ENCODE results near the gene ZDBF2.

ZDBF2 gene

DNA sequence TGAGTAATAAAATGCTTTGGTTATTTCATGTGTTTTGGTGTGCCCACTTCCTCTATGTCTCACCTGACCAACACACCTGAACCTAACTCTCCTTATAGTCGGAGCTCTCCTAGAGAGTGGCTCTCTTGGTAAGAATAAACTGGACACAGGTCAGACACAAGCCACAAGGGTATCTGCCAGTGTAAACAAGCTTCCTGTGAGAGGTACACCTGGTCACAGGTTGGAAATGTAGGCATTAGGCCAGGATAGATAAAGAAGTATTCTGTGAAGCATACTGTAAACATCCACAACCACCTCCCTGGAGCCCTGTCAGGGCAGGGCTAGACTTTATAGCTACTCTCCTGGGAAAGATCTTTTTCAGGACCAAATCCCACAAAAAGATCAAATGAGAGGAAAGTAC lies 69.4 kb downstream of the ZDBF2 start:
- Histone ChIP-seq H3F3A (ENCODE audit: insufficient read depth) (no peaks in the 10 kb centered on the region), H3K4me3 (ENCODE audit: insufficient read depth, low read length, poor library complexity, severe bottlenecking) (no peak overlapping the region), H3K9me3 (ENCODE audit: insufficient read depth, low read length) (no peaks in the 10 kb centered on the region), H3K27me3 (ENCODE audit: low read length) (no peaks in the 10 kb centered on the region), H3K36me3 (ENCODE audit: low read length) (no peaks in the 10 kb centered on the region), H3K9me2 (replicated peaks; ENCODE audit: insufficient read depth, low read length) (no peaks in the 10 kb centered on the region; the same call in 1 of the 2 replicates), H3K79me2 (ENCODE audit: insufficient read depth, low read length) (no peaks in the 10 kb centered on the region), H3K9ac (ENCODE audit: low read length) (no peak overlapping the region), H4K20me1 (ENCODE audit: low read depth, low read length) (no peaks in the 10 kb centered on the region), H3K4me2 (ENCODE audit: low read depth, low read length, poor library complexity, severe bottlenecking) (no peak overlapping the region), H2AFZ (ENCODE audit: low read depth, low read length, severe bottlenecking) (no peak overlapping the region), H3K27ac (ENCODE audit: low read depth, low read length) (no peak overlapping the region)
- TF ChIP-seq CTCF (IDR thresholded peaks at IDR 0.05; ENCODE audit: insufficient read depth, low read length, poor library complexity, severe bottlenecking) (no peak), EZH2phosphoT487 (conservative IDR thresholded peaks at IDR 0.05; ENCODE audit: low read length) (no peak)

DNA sequence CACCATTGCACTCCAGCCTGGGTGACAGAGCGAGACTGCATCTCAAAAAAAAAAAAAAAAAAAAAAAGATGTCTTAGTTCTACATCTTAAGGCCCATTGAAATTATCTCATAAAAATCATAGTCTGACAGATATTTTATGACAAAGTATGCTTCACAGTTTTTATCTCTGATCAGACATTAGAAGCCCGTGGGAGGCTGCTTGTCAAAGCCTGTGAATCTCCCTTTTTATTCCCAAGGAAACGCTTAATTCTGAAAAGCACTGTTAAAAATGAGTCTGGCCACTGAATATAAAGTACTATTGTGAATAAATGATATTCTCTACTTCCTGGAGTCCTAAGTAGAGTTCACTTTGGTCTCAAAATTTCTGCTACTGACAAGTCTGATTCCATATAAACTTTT lies 71.1 kb downstream of the ZDBF2 start:
- Histone ChIP-seq H3K9me2 (replicated peaks; ENCODE audit: insufficient read depth, low read length) (no peaks in the 10 kb centered on the region; the same call in 1 of the 2 replicates), H3F3A (ENCODE audit: insufficient read depth) (no peaks in the 10 kb centered on the region), H3K9me3 (ENCODE audit: insufficient read depth, low read length) (no peaks in the 10 kb centered on the region), H3K9ac (ENCODE audit: low read length) (no peak overlapping the region), H4K20me1 (ENCODE audit: low read depth, low read length) (no peaks in the 10 kb centered on the region), H3K27me3 (ENCODE audit: low read length) (no peaks in the 10 kb centered on the region), H2AFZ (ENCODE audit: low read depth, low read length, severe bottlenecking) (no peak overlapping the region), H3K36me3 (ENCODE audit: low read length) (no peaks in the 10 kb centered on the region), H3K4me3 (ENCODE audit: insufficient read depth, low read length, poor library complexity, severe bottlenecking) (no peak overlapping the region), H3K4me2 (ENCODE audit: low read depth, low read length, poor library complexity, severe bottlenecking) (no peak overlapping the region), H3K27ac (ENCODE audit: low read depth, low read length) (no peak overlapping the region), H3K79me2 (ENCODE audit: insufficient read depth, low read length) (no peaks in the 10 kb centered on the region)
- TF ChIP-seq EZH2phosphoT487 (conservative IDR thresholded peaks at IDR 0.05; ENCODE audit: low read length): no peak
- no peak for TF ChIP-seq CTCF (IDR thresholded peaks at IDR 0.05; ENCODE audit: insufficient read depth, low read length, poor library complexity, severe bottlenecking)

DNA sequence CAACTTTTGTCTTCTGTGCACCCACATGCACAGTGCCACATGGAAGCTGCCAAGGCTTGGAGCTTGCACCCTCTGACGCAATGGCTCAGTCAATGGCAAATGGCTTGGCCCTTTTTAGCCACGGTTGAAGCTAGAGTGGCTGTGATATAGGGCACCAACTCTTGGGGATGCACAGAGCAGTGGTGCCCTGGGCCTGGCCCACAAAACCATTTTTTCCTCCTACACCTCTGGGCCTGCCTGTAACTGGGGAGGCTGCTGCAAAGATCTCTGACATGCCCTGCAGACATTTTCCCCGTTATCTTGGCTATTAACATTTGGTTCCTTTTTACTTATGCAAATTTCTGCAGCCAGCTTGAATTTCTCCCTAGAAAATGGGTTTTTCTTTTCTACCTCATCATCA lies 74.9 kb downstream of the ZDBF2 start:
- Histone ChIP-seq H3K4me3 (ENCODE audit: insufficient read depth, low read length, poor library complexity, severe bottlenecking) (no peak overlapping the region), H3K9me3 (ENCODE audit: insufficient read depth, low read length) (no peaks in the 10 kb centered on the region), H3K4me2 (ENCODE audit: low read depth, low read length, poor library complexity, severe bottlenecking) (no peak overlapping the region), H2AFZ (ENCODE audit: low read depth, low read length, severe bottlenecking) (no peak overlapping the region), H3K79me2 (ENCODE audit: insufficient read depth, low read length) (no peaks in the 10 kb centered on the region), H3K27ac (ENCODE audit: low read depth, low read length) (no peak overlapping the region), H3K9ac (ENCODE audit: low read length) (no peak overlapping the region), H3K27me3 (ENCODE audit: low read length) (no peaks in the 10 kb centered on the region), H3K9me2 (replicated peaks; ENCODE audit: insufficient read depth, low read length) (no peaks in the 10 kb centered on the region; the same call in 1 of the 2 replicates), H4K20me1 (ENCODE audit: low read depth, low read length) (no peaks in the 10 kb centered on the region), H3K36me3 (ENCODE audit: low read length) (no peaks in the 10 kb centered on the region), H3F3A (ENCODE audit: insufficient read depth) (no peaks in the 10 kb centered on the region)
- TF ChIP-seq CTCF (IDR thresholded peaks at IDR 0.05; ENCODE audit: insufficient read depth, low read length, poor library complexity, severe bottlenecking) (no peak), EZH2phosphoT487 (conservative IDR thresholded peaks at IDR 0.05; ENCODE audit: low read length) (no peak)
